ENCODE results near the gene GNB1L.

Gene GNB1L

GRCh38 chr22:19745155-19746101 is 109.2 kb downstream of the GNB1L start:
- no peak for DNase-seq

- DNase-seq, result no peak
Measured at GRCh38 chr22:19744350-19745006, 110.2 kb downstream of the GNB1L start.

GRCh38 chr22:19743651-19744050 is 111.0 kb downstream of the GNB1L start:
- no peak for DNase-seq

GRCh38 chr22:19743081-19743480 is 111.6 kb downstream of the GNB1L start:
- DNase-seq, result no peak

- no peak for DNase-seq
Measured at GRCh38 chr22:19742160-19743066, 112.3 kb downstream of the GNB1L start.

- DNase-seq, result no peak
Measured at GRCh38 chr22:19741053-19741452, 113.6 kb downstream of the GNB1L start.

GRCh38 chr22:19740586-19740985 is 114.1 kb downstream of the GNB1L start:
- DNase-seq, result no peak

GRCh38 chr22:19739911-19740449 is 114.7 kb downstream of the GNB1L start:
- DNase-seq, result no peak

- DNase-seq, result no peak
Measured at GRCh38 chr22:19739448-19739895, 115.2 kb downstream of the GNB1L start.

- DNase-seq, result no peak
Measured at GRCh38 chr22:19738664-19739447, 115.8 kb downstream of the GNB1L start.

- no peak for DNase-seq
Measured at GRCh38 chr22:19737846-19738663, 116.6 kb downstream of the GNB1L start.

GRCh38 chr22:19735665-19736510 is 118.8 kb downstream of the GNB1L start:
- no peak for DNase-seq

- DNase-seq, result no peak
Measured at GRCh38 chr22:19734837-19735382, 119.8 kb downstream of the GNB1L start.

GRCh38 chr22:19734163-19734562 is 120.5 kb downstream of the GNB1L start:
- no peak for DNase-seq

GRCh38 chr22:19733755-19734154 is 120.9 kb downstream of the GNB1L start:
- no peak for DNase-seq
